HG02610 (cell line): Measurements from ENCODE around the gene SLAMF6.
"Not testable (repeated sequence)": the region's sequence is repeated elsewhere in the genome, so short reads cannot be mapped to it uniquely, and the experiment has no call there.

Experiments
- ATAC-seq: cut with Tn5 transposase; IDR thresholded peaks from one replicate; pipeline ENCODE4 v1.9.1; 2021; ENCODE audit warnings: mild to moderate bottlenecking, moderate library complexity; ENCODE audit not compliant: unreplicated experiment

SLAMF6 gene

DNA sequence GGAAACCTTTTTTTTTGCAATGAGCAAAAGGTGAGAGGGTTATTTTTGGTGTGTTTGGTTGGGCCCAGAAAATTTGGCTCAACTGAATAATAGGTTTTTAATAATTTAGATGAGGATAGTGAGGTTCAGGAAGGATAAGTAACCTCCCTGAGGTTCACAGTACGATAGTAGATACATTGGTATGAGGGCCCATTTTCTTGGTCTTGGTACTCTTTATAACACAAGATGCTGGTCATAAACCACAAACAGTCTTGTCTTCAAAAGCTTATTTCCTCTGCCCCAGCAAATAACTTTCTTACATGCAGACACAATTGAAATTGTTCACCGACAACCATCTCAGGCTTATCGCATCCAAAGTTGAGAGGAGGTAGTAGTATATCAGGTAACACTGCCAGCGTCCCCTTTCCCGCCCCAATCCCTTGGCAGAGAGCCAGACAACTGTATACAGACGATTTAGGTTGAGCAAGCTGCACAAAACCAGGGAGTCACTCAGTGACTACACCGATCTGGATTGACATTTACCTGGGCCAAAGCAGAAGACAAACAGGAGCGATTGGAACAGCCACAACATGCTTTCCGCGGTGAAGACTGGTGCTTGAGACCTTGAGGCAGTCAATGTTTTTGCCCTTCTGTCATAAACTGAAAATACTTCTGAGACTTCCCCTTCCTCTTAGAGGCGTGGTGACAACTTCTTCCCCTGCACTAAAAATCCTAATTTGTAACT, at the start of gene SLAMF6:
TSS of gene SLAMF6 (minus strand) at position 634 of the 724 bp plus-strand sequence. CDS start at position 571, 63 bp downstream.
- ATAC-seq: peak; percentile 47

DNA sequence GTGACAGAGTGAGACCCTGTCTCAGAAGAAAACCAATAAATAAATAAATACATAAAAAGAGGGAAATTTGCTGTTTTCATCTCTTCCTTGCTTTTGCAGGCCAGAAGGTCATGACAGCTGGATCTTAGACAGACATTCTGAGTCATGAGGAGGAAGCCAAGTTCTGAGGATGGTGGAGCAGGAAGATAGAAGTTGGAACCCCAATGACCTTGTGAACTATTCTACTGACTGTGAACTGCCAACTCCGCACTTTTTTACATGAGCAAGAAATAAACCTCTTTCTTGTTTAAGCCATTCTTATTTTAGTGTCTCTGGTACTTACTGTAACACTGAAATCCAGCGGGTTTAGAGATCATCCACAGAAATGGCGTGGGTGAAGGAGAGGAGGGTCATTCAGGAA, 47.8 kb upstream of the SLAMF6 start:
- ATAC-seq: no peak

DNA sequence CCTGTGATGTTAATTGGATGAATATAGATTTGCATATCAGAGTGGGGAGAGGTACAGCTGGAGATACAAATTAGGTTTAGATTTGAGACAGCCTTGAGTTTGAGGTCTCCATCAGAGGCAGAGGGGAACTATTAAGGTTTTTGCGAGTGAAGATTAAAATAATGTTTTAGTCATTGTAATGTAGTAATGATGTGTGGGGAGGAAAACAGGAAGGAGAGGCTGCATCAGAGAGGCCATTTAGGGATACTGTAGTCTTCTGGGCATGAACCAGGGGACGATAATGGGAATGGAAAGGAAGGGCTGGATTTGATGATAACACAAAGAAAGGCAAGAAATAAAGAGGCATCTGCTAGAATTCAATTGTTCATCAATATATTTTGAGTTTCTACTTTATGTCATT, 46.8 kb upstream of the SLAMF6 start:
- no peak for ATAC-seq

DNA sequence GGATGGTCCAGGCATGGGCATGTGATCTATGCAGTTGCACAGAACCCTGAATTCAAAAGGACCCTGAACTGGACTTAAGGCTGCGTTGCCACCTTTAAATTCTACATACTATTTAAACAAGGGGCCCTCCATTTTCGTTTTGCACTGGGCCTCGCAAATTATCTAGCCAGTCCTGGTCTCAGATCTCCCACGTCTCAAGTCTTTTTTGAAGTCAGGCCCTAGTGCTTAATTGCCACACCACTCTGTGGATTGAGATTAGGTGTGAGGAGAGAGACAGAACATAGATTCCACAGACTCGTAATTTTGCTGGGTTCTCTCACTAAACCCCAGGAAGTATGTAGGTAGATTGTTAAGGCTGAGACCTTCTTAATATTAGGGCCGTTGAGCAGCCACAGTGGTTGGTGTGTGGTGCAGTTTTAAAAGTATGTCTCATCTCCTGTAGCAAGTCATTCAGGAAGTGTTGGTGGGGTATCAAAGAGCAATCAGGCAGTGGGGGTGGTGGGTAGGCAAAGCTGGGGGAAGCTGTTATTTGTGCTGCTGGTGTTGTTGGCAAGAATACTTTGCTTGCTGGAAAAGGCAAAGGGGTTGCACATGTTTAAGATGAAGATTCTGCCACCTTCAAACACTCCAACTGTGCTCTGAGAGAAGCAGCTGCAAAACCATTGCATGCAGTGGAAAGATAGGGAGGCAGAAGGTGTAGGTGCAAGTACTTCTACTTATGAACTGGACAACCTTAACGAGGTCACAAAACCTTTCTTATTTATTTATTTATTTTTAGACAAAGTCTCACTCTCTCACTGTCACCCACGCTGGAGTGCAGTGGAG, 45.0 kb upstream of the SLAMF6 start:
- ATAC-seq: peak; percentile 85

DNA sequence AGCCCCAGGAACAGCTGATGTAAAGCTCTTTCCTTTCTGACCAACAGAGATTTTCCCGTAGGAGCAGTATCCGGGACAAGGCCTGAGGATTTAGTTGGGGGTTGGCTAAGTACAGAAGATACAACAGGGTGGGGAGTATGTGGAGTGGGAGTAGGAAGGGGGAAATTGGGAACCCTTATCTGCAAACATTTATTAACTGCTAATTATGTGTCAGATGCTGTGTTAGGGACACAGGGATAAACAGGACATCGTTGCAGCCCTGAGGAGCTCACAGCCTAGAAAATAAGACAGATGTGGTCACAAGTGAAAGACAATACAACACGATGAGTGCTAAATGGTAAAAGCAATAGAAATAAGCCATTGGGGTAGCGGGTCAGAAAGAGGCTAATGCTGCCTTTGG, 44.3 kb upstream of the SLAMF6 start:
- ATAC-seq: no peak

DNA sequence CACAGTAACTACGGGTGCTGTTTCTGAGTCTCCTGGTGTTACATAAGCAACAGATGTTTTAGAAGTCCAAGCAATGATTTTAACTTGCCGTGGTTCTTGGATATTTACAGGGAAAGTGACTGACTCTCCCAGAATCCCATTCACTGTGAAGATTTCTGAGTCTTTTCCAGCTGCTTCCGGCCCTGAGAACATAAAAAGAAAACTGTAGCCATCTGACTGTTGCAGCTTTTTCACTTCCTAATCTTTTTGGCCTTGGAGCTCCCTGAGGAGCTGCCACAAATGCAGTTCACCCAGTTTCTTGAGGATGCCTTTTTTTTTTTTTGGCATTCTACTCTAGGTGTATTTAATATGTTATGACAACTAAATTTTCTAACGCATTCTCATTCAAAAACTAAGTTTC, 42.5 kb upstream of the SLAMF6 start:
- no peak for ATAC-seq

DNA sequence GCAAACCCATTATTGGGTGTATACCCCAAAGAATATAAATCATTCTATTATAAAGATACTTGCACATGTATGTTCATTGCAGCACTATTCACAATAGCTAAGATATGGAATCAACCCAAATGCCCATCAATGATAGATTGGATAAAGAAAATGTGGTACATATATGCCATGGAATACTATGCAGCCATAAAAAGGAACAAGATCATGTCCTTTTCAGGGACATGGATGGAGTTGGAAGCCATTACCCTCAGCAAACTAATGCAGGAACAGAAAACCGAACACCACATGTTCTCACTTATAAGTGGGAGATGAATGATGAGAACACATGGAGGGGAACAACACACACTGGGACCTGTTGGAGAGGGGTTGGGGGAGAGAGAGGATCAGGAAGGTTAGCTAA, 40.2 kb upstream of the SLAMF6 start:
- ATAC-seq: not testable (repeated sequence)

DNA sequence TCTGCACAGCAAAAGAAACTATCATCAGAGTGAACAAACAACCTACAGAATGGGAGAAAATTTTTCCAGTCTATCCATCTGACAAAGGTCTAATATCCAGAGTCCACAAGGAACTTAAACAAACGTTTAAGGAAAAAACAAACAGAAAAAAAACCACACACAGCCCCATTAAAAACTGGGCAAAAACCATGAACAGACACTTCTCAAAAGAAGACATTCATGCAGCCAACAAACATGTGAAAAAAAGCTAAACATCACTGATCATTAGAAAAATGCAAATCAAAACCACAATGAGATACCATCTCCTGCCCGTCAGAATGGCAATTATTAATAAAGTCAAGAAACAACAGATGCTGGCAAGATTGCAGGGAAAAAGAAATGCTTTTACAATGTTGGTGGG, 39.7 kb upstream of the SLAMF6 start:
- ATAC-seq: not testable (repeated sequence)

DNA sequence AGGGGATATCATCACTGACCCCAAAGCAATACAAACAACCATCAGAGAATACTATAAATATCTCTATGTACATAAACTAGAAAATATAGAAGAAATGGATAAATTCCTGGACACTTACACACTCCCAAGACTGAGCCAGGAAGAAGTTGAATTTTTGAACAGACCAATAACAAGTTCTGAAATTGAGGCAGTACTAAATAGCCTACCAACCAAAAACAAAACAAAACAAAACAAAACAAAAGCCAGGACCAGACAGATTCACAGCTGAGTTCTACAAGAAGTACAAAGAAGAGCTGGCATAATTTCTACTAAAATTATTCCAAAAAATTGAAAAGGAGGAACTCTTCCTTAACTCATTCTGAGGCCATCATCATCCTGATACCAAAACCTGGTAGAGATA, 37.8 kb upstream of the SLAMF6 start:
- no peak for ATAC-seq

DNA sequence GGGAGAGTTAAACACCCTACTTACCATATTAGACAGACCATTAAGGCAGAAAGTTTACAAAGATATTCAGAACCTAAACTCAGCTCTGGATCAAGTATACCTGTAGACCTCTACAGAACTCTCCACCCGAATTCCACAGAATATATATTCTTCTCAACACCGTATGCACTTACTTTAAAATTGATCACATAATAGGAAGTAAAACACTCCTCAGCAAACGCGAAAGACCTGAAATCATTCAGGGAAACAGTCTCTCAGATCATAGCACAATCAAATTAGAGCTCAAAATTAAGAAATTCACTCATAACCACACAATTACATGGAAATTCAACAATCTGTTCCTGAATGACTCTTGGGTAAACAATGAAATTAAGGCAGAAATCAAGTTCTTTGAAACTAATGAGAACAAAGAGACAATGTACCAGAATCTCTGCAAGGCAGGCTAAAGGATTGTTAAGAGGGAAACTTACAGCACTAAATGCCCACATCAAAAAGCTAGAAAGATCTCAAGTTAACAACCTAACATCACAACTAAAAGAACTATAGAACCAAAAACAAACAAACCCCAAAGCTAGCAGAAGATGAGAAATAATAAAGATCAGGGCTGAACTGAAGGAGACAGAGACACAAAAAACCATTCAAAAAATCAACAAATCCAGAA, 37.1 kb upstream of the SLAMF6 start:
- no peak for ATAC-seq

DNA sequence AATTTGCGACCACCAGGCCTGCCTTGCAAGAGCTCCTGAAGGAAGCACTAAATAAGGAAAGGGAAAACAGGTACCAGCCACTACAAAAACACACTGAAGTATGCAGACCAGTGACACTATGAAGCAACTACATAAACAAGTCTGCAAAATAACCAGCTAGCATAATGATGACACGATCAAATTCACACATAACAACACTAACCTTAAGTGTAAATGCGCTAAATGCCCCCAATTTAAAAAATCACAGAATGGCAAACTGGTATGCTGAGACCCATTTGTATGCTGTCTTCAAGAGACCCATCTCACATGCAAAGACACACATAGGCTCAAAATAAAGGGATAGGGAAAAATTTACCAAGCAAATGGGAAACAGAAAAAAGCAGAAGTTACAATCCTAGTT, 36.4 kb upstream of the SLAMF6 start:
- ATAC-seq: not testable (repeated sequence)

DNA sequence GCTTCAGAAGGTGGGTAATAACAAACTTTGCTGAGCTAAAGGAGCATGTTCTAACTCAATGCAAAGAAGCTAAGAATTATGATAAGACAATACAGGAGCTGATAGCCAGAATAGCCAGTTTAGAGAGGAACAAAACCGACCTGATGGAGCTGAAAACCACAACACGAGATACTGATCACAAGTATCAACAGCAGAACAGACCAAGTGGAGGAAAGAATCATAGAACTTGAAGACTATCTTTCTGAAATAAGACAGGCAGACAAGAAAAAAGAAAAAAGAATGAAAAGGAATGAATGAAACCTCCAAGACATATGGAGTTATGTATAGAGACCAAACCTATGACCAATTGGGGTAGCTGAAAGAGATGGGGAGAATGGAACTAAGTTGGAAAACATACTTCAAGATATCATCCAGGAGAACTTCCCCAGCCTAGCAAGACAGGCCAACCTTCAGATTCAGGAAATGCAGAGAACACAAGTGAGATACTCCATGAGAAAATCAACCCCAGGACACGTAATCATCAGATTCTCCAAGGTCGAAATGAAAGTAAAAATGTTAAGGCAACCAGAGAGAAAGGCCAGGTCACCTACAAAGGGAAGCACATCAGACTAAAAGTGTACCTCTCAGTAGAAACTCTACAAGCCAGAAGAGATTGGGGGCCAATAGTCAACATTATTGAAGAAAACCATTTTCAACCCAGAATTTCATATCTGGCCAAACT, 35.8 kb upstream of the SLAMF6 start:
- no peak for ATAC-seq

DNA sequence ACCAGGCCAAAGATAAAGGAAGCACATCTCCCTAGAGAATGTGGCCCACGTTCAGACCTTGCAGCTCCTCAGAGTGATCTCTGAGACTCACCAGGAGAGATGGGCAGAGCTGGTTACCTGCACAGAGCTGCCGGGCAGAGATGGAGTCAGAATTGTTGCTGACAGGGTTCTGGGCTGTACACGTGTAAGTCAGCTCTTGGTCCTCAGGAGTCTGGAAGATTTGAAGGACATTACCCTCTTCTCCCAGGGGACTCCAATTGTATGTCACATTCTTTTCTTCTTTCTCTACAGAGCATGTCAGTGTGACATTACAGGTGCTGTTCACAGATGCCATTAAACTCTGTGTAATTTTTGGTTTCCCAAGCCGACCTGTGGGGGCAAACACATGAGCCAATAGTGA, 30.7 kb upstream of the SLAMF6 start:
- no peak for ATAC-seq

DNA sequence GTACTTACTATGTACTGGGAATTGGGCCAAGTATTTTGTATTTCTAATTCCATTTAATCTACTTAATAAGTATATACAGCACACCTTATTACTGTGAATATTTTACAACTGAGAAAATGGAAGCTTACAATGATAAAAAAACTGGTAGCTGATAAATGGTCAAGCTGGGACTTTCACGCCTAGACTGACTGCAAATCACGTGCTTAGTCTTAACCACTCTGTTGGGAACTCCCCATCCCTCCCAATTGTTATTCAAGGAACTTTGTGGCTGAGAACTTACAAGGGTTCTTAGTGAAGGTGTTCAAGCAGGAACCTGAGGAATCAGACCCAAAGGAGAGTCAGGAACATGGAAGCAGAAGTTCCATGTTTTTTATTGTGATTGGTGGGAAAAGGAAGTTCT, 29.4 kb upstream of the SLAMF6 start:
- ATAC-seq: no peak

DNA sequence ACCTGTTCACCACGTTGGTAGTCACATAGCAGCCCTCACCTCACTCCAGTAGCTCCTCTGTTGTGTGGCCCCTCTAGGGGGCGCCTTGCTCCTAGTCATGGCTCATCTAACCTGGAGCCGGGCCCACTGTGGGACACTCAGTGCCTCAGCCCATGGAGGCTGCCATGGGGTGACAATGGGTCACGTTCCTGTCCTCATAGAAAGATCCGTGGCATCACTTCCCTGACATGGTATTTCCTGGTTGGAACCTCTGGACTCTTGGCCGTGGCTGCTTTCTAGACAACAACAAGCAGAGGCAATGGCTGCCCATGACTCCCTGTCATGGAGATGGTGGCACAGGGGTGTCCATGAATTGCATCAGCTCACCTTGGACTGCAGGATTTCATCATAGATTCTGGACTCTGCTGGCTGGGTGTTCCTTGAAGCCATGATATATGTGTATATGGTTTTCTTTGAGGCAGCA, 27.5 kb upstream of the SLAMF6 start:
- ATAC-seq: no peak

DNA sequence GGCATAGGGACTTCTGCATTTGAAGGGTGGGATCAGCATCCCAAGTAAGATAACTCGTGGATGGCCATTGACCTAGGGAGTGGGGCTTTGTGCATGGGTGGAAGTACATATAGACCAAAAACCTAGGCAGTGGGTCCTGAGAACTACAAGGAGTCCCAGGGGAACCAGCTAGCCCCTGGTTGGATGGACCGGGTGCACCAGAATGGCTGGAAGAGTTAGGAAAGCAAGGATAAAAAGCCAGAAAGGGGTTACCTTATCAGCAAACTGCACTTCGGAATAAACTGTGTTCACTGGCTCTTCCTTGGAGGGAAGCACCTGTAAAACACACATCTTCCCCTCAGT, 26.6 kb upstream of the SLAMF6 start:
- no peak for ATAC-seq

DNA sequence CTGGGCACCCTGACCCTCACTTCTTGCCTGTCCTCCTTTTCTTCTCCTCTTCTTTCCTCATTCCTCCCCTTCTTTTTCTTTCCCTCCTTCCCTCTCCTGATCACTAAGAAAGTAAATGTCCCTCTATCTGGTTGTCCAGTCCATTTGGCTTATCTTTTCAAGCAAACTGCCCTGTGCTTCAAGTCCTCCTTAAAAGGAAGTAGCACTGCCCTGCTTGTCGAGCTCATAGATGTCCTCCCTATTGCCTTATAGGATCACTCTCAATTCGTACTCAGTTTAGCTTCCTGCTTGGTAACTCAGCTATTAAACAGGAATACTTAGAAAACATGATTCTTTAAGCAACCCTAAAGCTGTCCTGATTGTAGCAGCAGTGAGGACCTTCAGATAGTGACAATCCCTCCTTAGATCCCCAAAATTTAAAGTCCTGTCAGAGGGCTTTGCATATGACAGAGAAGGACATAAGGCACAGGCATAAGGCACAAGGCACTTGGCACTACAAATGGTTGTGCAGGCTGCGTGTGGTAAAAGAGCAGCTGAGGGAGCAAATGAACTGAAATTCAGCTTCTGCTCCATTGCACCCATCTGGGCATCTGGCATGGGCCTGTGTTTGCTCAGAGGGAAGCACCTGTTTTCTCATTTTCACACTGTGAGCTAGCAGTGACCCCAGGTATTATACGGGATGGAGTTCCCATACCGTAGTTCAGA, 26.1 kb upstream of the SLAMF6 start:
- ATAC-seq: peak; percentile 53

DNA sequence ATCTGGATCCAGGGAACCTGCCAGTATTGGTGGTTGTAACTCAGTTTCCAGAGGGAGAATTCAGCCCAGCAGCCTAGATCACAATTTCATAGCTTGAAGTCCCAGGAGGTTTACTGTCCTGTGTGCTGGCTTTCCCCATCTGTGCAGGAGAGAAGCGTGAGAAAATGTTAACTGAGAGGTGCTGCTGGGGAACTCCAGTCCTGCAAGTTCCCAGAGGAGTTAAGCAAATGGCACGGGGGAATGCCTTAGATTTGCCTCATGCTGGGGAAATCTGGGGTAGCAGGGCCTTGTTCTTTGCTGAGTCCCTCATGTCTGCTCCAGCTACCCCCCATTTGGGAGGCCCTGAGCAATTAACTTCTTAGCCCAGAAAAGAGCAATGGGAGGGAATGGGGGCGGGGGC, 25.1 kb upstream of the SLAMF6 start:
- peak; percentile 42 for ATAC-seq

DNA sequence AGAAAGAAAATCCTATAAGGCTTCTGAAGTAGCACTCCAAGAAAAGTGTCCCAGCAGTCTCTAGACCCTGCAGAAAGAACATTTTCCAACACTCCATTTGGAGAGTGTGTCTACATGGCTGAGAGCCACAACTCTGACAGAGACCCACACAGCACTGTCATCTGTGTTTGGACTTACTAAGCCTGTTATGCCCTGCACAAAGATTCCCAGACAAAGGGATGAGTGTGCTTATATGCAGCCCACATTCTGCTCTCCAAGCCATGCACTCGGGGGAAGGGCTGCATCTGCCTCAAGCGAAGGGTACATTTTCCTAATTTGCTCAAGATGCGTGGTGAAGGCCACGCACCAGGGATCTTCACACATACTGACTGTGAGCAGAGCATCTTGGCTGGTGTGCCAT, 24.4 kb upstream of the SLAMF6 start:
- ATAC-seq: no peak

DNA sequence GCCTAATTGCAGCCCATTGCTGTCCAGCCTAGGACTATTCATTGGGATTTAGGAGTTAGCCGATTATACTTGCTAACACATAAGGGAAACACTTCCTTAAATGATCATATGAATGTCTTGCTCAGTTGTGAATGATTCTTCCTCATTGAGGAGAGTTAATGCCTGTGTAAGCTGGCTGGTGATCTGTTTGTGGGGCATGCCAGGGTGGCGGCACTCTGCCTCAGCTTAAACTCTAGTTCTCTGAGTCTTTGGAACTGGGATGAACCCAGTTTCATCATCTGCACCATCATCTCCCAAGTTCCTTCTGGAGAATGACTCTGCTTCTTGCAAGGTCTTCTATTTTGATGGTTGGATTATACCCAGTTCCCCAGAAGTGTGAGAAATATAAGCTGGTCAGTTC, 23.9 kb upstream of the SLAMF6 start:
- ATAC-seq: no peak

DNA sequence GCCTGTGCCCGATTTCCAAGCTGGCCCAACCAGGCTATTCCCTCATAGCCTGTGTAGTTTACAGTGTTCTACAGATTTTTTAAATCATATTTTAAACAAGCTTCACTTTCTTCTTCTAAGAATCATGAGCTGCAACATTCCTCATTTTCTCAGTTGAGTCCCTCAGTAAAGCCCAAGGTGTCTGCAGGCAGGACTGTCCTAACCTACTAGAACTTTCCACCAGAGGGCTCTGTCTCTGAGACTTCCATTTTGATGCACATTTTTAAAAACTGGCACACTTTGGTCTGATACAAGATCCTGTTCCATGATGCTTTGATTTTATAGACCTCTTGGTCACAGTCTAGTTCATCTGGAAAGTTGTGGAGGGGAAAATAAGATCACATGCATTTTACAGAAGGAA, 21.6 kb upstream of the SLAMF6 start:
- ATAC-seq: no peak
